ENCODE measurements around the gene CADM2.

DNA sequence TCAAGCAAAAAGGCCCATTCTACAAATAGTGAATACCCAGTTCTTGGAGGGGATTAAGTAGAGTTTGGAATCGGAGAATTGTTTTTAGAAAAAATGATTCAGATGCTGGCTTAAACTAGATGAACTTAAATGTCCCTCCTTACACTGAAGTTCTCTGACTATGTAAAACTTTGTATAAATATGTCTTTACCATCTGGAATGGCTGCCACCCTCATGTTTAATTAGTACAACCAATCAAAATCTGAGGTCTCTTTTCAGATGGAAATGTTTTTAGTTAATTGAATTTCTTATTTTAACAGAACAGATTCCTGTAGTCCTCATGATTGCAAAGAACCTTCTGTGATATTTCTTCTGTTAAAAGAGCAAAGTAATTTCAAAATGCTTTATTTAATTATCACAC is 94.8 kb downstream of the CADM2 start:
- TF ChIP-seq CTCF (IDR thresholded peaks at IDR 0.05; ENCODE audit: extremely low read depth in 1 of 2, insufficient read depth in 1 of 2, low read depth in 1 of 2, low read length in 2 of 2) (no peak), FOS (IDR thresholded peaks at IDR 0.05; ENCODE audit: borderline replicate concordance, insufficient read depth, low read length) (no peak), POLR2A (IDR thresholded peaks at IDR 0.05; ENCODE audit: low read depth, low read length) (no peak), POLR2AphosphoS5 (IDR thresholded peaks at IDR 0.05; ENCODE audit: insufficient read depth, low read depth, low read length) (no peak), MYC (IDR thresholded peaks at IDR 0.05; ENCODE audit: low read depth, low read length) (no peak), EZH2 (IDR thresholded peaks at IDR 0.05; ENCODE audit: borderline replicate concordance, low read depth, low read length, severe bottlenecking) (no peak), JUN (IDR thresholded peaks at IDR 0.05; ENCODE audit: borderline replicate concordance, insufficient read depth, insufficient read length, low read depth) (no peak)
- TF ChIP-seq, protein P1, sequence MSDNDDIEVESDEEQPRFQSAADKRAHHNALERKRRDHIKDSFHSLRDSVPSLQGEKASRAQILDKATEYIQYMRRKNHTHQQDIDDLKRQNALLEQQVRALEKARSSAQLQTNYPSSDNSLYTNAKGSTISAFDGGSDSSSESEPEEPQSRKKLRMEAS (IDR thresholded peaks at IDR 0.05; ENCODE audit: insufficient read depth, insufficient read length), result no peak
